A172 (cell line): Measurements from ENCODE around the gene WNT8A. TPM values are rescaled to one million over a fixed set of nuclear protein-coding genes. Genes with fewer than 3 reads are reported as not detected.
"Not testable (repeated sequence)": the region's sequence is repeated elsewhere in the genome, so short reads cannot be mapped to it uniquely, and the experiment has no call there.

ENCODE experiments used
- DNase-seq: peaks from one replicate; pipeline ENCODE4 v3.0.0-alpha.2; 2015; ENCODE audit warnings: low spot score
- total RNA-seq: library from RNA; depleted of rRNA; stranded (reverse); fragments of >200 nt; shearing (Covaris generic); gene quantifications from 2 replicates; pipeline ENCODE4 v1.2.3, GENCODE V29; 2014; rRNA removed

WNT8A gene, protein sequence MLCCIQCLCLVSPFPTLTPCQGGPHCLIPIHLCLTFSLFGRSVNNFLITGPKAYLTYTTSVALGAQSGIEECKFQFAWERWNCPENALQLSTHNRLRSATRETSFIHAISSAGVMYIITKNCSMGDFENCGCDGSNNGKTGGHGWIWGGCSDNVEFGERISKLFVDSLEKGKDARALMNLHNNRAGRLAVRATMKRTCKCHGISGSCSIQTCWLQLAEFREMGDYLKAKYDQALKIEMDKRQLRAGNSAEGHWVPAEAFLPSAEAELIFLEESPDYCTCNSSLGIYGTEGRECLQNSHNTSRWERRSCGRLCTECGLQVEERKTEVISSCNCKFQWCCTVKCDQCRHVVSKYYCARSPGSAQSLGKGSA
- total RNA-seq, result not detected in 2 replicates

DNA sequence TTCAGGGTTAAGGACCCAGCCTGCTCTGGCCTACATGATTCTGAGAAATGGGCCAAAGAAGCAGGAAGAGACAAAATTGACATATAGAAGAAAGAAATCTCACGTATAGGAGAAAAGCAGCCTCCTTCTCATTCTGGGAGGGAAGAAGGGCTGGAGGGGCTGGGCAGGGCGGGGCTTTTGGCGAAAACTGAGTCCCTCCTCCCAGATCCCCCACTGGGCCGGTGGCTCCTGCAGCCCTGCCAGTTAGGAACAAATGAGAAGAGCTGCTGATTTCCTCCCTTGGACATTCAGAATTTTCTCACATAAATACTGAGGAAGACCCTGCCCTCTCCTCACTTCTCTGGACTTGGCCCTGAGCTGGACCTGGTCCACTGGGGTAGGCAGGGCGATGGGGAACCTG, at the start of gene WNT8A:
WNT8A (plus strand) TSS at position 332 of the 400 bp plus-strand sequence. CDS start 95 bp downstream, outside the sequence.
- DNase-seq, result no peak

DNA sequence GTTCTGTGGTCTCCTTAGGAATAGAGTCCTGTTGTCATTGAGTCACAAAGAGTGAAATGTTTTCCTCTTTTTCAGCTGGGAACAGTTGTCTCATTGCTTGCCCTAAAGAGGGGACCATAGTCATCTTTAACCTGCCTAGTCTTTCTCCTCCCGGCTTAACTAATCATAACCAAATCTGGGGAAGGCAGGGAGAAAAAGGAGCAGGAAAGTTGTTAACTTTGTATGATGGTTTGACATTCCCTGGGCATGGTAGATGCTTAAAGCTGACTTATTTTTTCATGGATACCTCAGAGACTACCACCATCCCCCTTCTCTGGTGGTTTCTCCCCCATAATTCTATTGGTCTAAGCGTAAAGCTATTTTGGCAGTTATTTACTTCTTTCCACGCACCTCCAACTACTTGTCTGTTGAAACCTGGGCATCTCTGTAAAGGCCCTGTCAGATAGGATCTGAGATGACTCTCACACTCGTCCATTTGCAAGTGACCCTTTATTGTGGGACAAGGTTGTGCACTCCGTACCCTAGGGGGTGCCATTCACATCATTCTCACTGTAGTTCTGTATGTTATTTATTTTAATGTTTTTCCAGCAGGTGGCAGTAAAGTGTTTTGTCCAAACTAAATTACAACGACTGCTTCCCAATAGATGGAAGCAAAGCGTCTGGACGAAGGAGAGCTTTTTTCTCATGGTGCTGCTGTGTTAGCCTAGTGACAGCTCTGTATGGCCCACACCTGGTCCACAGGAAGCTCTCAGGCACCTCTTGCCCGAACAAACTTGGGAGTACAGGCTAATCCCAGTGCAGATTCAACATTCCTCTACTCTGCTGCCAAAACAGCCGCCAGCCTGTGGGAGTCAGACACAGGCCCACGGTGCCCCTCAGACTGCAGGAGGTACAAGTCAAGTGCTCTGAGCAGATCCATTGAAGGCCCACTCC, 48.0 kb upstream of the WNT8A start:
- peak; percentile 89 for DNase-seq

DNA sequence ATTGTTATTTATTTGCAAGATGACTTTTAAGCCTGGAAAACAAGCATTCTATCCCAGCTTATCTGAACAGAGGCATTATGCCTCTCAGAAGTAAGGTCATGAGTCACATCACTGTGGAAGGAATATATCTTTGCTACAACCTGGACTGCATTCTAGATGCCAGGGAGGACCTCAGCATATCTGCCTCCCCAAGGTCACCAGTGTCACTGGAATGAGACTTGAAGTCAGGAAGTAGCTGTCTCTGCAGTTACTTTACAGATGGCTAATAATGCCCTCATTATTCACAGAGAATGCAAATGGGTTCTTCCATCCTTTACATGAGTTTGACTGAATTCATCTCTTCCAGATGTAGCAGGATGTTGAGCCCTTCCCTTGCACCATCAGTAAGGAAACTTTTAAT, 46.6 kb upstream of the WNT8A start:
- DNase-seq, result no peak

DNA sequence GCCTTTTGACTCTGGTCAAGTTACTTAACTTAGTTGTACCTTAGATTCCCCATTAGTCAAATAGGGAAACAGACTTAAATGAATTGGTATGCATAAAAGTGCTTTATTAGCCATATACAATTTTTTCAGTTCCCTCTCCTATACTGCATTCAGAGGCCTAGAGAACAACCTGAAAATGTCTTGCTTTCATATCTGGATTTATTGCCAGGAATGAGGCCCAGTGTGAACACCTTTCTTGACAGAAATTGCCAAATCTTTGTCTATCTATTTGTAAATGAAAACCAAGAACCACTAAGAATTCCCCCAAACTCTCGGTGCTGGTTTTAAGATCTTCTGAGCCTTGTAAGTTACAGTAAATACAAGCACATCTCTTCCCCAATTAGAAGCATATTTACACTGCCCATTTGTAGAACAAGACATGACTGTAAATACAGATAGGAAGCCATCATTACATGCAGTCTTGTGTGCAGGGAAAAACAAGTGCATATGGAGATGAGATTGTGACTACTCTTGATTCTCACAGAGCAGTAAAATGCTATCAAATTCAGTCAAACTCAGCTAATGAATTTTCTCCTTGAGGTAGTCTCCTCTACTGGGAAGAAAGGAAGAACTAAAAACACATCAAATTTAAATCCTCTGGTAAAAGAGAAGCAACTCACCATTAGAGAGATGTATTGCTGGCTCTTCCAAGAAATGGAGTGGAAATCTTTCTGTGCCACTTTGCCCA, 45.8 kb upstream of the WNT8A start:
- no peak for DNase-seq

DNA sequence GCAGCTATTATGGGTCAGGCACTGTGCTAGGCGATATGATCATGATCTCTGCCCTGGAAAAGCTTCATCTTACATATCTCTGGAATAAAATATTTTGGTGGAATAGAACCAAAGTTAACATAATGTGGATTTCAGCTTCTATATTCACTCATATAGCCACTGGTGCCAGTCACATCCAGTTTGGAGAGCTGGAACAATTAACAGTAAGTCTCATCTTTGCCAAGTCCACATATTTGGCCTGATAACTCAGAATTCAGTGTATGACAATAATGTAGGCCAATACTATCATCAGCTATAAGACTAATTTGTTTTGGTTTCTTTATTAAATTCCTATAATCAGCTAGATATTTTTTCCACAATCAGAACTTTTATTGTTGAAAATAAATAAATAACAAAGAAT, 45.0 kb upstream of the WNT8A start:
- no peak for DNase-seq

DNA sequence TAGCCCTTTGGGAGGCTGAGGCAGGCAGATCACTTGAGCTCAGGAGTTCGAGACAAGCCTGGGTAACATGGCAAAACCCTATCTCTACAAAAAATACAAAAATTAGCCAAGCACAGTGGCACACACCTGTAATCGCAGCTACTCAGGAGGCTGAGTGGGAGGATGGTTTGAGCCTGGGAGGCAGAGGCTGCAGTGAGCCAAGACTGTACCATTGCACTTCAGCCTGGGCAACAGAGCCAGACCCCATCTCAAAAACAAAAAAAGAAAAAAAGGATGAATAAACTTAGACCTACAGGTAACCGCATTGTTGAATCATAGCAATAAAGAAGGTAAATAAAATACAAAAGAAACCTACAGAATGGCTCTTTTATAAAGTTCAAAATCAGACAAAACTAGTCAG, 38.5 kb upstream of the WNT8A start:
- not testable (repeated sequence) for DNase-seq

DNA sequence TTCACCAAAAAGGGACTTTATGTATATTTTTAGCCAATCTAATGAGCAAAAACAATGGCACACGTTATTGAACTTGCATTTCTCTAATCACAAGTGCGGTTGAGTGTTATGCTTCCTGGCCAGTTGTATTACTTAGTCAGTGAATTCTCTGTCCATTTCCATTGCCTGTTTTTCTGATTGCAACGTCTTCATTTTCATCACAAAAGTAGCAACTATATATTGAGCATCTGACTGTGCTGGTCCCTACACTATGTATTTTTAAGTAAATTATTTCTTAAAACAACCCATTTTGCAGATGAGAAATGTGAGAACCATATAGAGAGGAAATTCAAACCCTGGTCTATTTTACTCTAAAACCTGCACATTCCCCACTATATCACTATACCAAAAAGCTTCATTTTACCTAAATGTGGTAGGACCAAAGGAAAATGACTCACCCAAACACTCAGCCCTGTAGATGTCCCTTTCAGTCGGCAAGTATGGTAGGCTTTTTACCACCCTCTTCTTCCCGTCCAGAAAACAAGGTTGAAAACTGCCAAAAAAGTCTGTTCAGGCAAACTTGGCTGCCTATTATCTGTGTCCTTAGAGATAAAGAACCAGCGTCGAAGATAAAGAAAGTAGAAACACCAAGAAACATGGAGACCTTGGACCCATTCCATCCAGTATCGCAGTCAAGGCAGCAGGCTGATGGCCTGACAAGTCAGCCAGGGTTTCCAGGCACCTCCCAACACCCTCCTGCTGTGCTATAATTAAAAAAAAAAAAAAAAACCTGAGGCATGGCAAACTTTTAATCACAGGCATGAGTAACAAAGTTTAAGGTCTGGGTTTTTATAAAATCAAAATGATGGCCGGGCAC, 32.2 kb upstream of the WNT8A start:
- DNase-seq, result no peak

DNA sequence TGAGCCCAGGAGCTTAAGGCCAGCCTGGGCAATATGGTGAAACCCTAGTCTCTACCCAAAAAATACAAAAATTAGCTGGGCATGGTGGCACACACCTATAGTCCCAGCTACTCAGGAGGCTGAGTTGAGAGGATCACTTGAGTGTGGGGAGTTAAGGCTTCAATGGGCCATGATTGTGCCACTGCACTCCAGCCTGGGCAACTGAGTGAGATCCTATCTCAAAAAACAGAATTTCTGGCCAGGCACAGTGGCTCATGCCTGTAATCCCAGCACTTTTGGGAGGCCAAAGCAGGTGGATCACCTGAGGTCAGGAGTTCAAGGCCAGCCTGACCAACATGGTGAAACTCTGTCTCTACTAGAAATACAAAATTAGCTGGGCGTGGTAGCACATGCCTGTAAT, 31.1 kb upstream of the WNT8A start:
- not testable (repeated sequence) for DNase-seq

DNA sequence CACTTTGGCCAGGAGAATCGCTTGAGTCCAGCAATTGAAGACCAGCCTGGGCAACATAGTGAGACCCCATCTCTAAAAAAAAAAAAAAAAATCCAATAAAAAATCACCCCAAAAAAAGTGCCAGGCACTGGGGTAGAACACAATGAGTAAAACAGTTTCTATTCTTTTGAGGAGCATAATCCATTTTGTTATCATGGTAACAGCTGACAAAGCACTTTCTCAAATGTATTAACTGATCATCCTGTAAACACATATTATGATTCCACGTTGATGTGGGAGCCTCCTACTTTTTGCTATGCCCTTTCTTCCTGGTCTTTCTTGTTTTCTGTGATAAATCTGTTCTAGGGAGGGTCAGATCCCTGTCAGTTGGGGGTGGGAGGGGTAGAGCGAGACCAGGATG, 30.3 kb upstream of the WNT8A start:
- DNase-seq, result no peak

DNA sequence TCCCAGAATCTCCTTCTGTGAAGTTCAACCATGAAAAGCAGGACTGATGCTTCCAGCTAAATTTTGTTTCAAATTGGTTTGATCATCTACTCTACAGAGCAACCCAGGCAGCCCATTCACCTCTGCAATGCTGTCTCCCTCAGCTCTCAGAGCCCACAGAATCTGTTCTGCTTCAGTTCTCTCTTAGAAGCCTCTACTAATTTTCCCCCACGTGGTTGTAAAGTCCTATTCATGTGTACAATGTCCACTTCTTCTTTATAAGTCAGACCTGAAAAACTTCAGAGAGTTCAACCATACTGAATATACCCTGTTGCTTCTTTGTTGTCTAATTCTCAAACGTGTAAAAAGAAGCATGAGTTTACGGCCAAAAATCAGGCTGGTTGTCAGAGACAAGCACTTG, 29.6 kb upstream of the WNT8A start:
- no peak for DNase-seq

DNA sequence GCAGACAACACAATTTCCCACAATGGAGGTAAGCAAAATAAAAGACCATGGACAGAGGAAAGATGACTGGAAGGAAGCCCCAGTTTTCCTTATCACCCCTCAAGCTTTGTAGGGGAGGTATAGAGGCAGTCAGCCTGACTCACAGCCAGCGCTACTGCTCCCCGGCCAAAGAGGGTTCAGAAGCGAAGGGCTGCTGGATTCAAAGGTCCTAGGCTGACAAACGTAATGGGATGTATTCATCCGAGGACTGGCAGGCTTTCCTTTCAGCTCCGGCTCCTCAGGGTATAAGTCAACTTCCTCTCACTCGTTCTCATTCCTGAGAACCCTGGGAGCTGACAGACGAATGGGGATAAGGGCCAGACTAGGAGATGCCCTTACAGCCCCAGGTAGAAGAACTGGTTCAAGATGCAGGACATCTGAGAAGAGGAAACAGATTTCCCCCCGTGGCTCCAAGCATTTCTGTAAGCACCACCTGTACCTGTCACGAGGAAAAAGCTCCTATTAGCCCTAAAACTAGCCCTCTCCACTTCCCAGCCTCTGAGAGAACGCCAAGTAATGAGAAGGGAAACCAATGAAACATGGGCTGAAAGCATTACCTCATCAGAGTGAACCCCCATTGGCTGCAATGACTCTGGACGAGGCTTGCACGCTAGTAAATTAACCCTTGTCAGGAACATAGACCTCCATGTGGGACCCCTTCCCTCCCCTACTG, 28.8 kb upstream of the WNT8A start:
- DNase-seq, result no peak

DNA sequence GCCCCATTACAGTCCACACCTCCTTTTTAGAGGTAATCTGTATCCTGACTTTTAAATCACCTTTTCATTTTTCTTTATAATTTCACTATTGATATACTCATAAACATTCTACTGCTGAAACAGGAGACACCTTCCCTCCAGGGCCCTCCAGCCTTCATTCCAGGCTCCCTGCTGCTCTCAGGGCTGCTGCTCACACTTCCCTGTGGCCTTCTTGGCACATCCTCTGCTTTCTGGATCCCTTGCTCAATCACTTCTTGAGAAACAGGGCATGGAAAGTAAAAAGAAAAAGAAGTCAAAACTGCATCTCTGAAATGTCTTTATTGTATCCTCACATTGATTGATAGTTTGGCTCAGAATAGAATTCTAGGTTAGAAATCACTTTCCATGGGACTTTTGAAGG, 19.3 kb upstream of the WNT8A start:
- no peak for DNase-seq

DNA sequence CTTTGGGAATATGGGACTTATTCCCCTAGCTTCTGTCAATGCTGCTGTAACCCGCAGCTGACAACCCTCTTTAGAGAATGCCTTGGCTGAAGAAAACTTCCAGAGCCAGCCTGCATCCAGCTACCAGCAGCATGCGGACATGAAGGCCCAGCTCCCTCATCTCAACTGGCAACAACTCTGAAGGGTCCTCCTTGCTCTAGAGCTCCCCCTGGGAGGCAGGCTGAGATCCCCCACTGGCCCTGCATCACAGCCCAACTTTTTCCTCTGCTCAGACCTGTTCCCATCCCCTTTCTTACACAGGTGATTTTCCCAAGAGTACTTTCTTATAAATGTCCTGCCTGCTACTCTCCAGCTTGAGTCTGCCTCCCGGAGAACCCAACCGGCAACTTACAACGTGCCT, 18.7 kb upstream of the WNT8A start:
- DNase-seq, result no peak

DNA sequence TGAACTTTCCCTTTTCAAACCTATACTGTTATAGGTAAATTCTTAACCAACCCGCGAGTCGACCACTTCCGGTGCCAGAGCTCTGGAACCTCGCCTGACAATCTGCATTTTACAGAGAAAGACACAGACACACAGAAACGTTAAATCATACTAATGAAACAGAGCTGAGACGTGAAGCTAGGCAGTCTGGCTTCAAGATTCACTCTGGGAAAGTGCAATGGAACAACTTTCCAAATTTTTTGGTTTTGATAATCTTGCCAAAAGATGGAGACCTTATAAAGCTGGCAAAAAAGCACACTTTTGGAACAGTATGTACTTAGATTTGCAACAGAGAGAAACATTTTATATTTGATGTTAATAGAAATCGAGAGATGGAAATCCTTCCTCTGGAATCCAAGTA, 15.9 kb upstream of the WNT8A start:
- DNase-seq, result no peak

DNA sequence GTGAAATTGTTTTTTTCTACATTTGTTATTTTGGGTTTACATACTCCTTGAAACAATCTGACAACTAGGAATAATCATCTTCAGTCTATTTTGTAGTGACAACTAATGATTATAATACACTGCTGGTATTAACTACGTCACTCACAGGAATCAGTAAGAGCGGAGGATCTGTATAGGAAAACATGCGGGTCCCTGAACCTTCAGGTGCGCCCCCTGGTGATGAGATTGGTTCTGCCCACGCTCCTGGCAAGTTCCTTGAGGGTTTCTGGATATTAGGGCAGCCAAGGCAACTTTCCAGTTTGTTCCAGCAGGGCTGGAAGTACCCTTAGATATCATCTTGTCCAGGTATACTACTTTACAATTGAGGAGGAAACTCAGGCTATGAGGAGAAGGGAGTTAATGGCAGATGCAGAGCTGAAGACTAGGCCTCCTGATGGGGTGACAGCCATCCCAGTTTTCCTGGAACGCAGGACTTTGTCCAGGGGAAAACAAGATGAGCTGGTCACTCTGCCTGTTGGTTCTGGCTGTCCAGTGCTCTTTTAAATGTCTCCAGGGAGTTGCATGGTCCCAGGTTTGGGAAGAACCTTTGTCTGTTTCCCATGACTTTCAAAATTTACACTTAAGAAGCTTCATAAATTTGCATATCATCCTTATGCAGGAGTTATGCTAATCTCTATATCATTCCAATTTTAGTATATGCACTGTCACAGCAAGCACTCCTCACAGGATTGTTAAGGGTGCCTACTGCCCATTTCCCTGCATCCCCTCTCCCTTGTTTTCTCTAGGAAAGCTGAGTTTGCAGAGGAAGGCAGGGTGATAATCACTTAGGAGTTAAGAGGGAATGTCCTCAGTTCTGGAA, 14.9 kb upstream of the WNT8A start:
- DNase-seq, result peak; percentile 77

DNA sequence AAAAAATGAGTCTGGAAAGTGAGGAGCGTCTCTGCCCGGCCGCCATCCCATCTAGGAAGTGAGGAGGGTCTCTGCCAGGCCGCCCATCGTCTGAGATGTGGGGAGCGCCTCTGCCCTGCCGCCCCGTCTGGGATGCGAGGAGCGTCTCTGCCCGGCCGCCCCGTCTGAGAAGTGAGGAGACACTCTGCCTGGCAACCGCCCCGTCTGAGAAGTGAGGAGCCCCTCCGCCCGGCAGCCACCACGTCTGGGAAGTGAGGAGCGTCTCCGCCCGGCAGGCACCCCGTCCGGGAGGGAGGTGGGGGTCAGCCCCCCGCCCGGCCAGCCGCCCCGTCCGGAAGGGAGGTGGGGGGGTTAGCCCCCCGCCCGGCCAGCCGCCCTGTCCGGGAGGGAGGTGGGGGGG, 13.8 kb upstream of the WNT8A start:
- not testable (repeated sequence) for DNase-seq

DNA sequence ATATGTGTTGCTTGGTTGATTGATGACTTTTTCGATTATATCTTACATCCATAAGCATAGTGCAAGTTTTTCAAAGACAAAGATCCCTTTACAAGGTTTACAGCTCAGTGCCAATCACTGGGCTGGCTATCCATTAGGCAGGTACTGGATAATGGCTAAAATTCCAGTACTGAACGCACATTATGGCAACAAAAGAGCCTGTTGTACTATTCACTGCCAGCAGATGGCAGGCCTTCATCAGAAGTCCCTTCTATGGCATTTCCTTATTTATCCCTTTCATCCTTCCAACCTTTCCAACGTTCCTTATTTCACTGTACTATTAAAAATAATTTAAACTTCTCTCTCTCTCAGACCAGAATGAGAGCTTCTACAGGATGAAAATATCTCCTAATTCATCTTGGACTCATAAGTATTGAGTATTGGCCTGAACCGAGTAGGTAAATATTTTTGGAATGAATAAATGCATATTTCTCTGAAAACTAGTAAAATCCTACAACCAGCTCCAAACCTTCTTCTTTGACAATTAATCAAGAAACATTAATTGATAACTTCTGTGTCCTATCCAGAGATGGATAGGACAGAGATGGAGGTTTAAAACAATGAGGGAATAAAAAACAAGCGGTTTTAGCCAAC, 6.7 kb upstream of the WNT8A start:
- DNase-seq, result peak; percentile 81

DNA sequence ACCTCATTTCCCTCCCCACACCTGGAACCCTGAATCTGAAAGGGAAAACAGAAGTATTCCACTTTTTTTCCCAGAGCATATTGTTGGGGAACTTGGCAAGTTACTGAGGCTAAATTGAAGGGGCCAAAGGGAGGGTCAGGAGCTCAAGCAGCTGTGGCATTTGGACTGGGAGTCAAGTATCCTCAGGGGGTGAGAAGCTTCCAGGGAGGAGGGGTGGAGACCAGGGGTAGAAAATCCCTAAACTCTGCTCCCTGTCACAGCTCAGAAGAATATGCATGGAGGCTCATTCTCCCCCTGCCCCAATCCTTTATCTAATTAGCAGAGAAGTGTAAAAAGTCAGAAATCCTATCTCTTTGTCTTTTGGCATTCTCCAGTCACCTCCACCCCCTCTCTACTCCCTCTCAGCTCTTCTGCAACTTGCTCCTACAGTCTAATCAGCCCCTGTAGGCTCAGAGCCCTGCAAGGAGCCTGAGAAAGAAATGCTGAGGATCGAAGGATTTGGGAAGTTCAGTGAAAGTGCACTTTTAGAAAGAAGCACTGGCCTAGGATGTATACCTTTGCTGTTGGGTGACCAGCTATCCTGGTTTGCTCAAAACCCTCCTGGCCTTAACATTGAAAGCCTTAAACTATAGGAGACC, 5.7 kb upstream of the WNT8A start:
- no peak for DNase-seq

DNA sequence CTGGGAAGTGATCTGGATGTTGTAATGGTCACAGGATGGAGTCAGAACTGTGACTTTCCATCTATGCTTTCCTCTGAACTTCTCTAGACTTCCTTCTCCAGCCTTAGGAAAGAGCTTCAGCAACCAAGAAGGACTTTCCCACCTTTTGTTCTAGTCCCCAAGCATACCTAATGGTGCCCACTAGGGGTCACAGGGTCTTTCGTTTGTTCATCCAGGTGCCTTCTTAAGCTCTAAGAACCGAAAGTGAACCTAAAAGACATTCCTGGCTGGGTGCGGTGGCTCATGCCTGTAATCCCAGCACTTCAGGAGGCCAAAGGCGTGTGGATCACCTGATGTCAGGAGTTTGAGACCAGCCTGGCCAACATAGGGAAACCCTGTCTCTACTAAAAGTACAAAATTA, 1.8 kb upstream of the WNT8A start:
- DNase-seq, result no peak
